Measurements from ENCODE around the gene TMPRSS3.

GRCh38 chr21:42337830-42338728, 57.8 kb downstream of the TMPRSS3 start:
- TF ChIP-seq, protein P1, sequence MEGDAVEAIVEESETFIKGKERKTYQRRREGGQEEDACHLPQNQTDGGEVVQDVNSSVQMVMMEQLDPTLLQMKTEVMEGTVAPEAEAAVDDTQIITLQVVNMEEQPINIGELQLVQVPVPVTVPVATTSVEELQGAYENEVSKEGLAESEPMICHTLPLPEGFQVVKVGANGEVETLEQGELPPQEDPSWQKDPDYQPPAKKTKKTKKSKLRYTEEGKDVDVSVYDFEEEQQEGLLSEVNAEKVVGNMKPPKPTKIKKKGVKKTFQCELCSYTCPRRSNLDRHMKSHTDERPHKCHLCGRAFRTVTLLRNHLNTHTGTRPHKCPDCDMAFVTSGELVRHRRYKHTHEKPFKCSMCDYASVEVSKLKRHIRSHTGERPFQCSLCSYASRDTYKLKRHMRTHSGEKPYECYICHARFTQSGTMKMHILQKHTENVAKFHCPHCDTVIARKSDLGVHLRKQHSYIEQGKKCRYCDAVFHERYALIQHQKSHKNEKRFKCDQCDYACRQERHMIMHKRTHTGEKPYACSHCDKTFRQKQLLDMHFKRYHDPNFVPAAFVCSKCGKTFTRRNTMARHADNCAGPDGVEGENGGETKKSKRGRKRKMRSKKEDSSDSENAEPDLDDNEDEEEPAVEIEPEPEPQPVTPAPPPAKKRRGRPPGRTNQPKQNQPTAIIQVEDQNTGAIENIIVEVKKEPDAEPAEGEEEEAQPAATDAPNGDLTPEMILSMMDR (IDR thresholded peaks at IDR 0.05), result peak; percentile 77
- TF ChIP-seq EZH2phosphoT487 (IDR thresholded peaks at IDR 0.05) (no peak), EZH2 (IDR thresholded peaks at IDR 0.05) (no peak)

Data from neural progenitor cell (in vitro differentiated cells).